H1 (cell line): ENCODE results near the gene UBAP2L. TPM values are rescaled to one million over a fixed set of nuclear protein-coding genes. Genes with fewer than 3 reads are reported as not detected.

ENCODE experiments used
- CTCF ChIA-PET: fragments of 300-600 bp; sonication (Branson Sonifier 250); formaldehyde crosslinking; loops from one replicate; lab custom pipeline; 2021; ENCODE audit not compliant: partially characterized antibody; lab: Charles Lee
- POLR2A ChIA-PET: fragments of 300-600 bp; sonication (Branson Sonifier 250); formaldehyde crosslinking; loops from one replicate; lab custom pipeline; 2021; ENCODE audit warnings: inconsistent platforms; ENCODE audit not compliant: partially characterized antibody; lab: Charles Lee
- DNase-seq, 2 experiments: peaks; one replicate each; pipeline versions ENCODE4 v3.0.0 to v3.0.0-alpha.2; 2010 to 2022; ENCODE audit warnings: low spot score in 2 of 2, low read depth in 1 of 2, mixed read lengths in 1 of 2
- FAIRE-seq: peaks from 2 replicates; lab custom pipeline; 2011; peaks lifted over from hg19 to GRCh38; lab: Jason Lieb, UNC
- H2AFZ ChIP-seq: 2 replicates; pipeline ENCODE4 v1.8.1; 2012; ENCODE audit warnings: low read length, inconsistent platforms
- H2AK5ac ChIP-seq: 2 replicates; pipeline ENCODE4 v1.6.1; 2013; ENCODE audit warnings: low read depth, low read length
- H2BK120ac ChIP-seq: replicated peaks from 2 replicates; pipeline ENCODE3; 2013; ENCODE audit warnings: low read depth, low read length, inconsistent platforms
- H2BK12ac ChIP-seq: 2 replicates; pipeline ENCODE4 v1.6.1; 2013; ENCODE audit warnings: low read depth, low read length
- H2BK15ac ChIP-seq: 2 replicates; pipeline ENCODE4 v1.6.1; 2013; ENCODE audit warnings: low read length
- H2BK20ac ChIP-seq: 2 replicates; pipeline ENCODE4 v1.6.1; 2013; ENCODE audit warnings: low read length
- H2BK5ac ChIP-seq: 2 replicates; pipeline ENCODE4 v1.6.1; 2013; ENCODE audit warnings: low read depth, low read length
- H3K14ac ChIP-seq: 2 replicates; pipeline ENCODE4 v1.6.1; 2013; ENCODE audit warnings: inconsistent platforms; ENCODE audit not compliant: insufficient read length
- H3K18ac ChIP-seq: 2 replicates; pipeline ENCODE4 v1.6.1; 2013; ENCODE audit warnings: low read length; ENCODE audit errors: extremely low read depth
- H3K23ac ChIP-seq: 2 replicates; pipeline ENCODE4 v1.6.1; 2013; ENCODE audit warnings: inconsistent platforms; ENCODE audit not compliant: insufficient read length
- H3K23me2 ChIP-seq: 2 replicates; pipeline ENCODE4 v1.6.1; 2013; ENCODE audit warnings: low read depth, low read length
- H3K27ac ChIP-seq: 2 replicates; pipeline ENCODE4 v1.6.1; 2011; ENCODE audit warnings: low read depth, low read length, inconsistent platforms
- H3K27me3 ChIP-seq, 4 experiments: replicated peaks in 1 of 4; 1 replicate in 1 of 4; 2 replicates in 3 of 4; pipeline versions ENCODE4 v1.6.1 to v1.8.1; 2011 to 2013; ENCODE audit warnings: low read length in 3 of 4, mild to moderate bottlenecking in 3 of 4, inconsistent platforms in 2 of 4, mixed read lengths in 2 of 4, moderate library complexity in 1 of 4; ENCODE audit not compliant: control insufficient read depth in 3 of 4, insufficient read depth in 3 of 4; ENCODE audit errors: extremely low read depth in 1 of 4
- H3K36me3 ChIP-seq, 4 experiments: 2 replicates each; pipeline versions ENCODE4 v1.6.1 to v1.8.1; 2011 to 2013; ENCODE audit warnings: mild to moderate bottlenecking in 4 of 4, low read length in 3 of 4, moderate library complexity in 2 of 4, control low read depth in 1 of 4, inconsistent platforms in 1 of 4; ENCODE audit not compliant: insufficient read depth in 4 of 4, control insufficient read depth in 2 of 4
- H3K4ac ChIP-seq: replicated peaks from 2 replicates; pipeline ENCODE3; 2013; ENCODE audit warnings: low read length, low read depth, mixed read lengths, inconsistent platforms; ENCODE audit not compliant: insufficient read length
- H3K4me1 ChIP-seq, 4 experiments: replicated peaks in 1 of 4; 1 replicate in 1 of 4; 2 replicates in 3 of 4; pipeline versions ENCODE4 v1.6.1 to v1.8.1; 2011 to 2013; ENCODE audit warnings: low read length in 3 of 4, inconsistent platforms in 2 of 4, mixed read lengths in 1 of 4; ENCODE audit not compliant: insufficient read depth in 4 of 4, control insufficient read depth in 3 of 4
- H3K4me2 ChIP-seq, 2 experiments: 2 replicates each; pipeline versions ENCODE4 v1.6.1 to v1.8.1; 2011 to 2013; ENCODE audit warnings: low read depth in 2 of 2, low read length in 2 of 2, control low read depth in 1 of 2, inconsistent platforms in 1 of 2, mild to moderate bottlenecking in 1 of 2; ENCODE audit not compliant: insufficient read depth in 1 of 2
- H3K4me3 ChIP-seq, 4 experiments: fragments of 200-600, 300-600 bp in 1 of 4; sonication (generic), shearing (Covaris generic), sonication (Bioruptor Twin) in 1 of 4; 2 replicates each; pipeline versions ENCODE4 v1.5.1 to v1.8.1; 2011 to 2016; ENCODE audit warnings: low read length in 4 of 4, low read depth in 3 of 4, control low read depth in 2 of 4, inconsistent platforms in 2 of 4, mild to moderate bottlenecking in 2 of 4, mixed read lengths in 1 of 4, moderate library complexity in 1 of 4; ENCODE audit not compliant: insufficient read depth in 2 of 4; ENCODE audit errors: extremely low read depth in 1 of 4
- H3K56ac ChIP-seq: replicated peaks from 2 replicates; pipeline ENCODE3; 2013; ENCODE audit warnings: low read depth, mild to moderate bottlenecking, mixed read lengths, low read length, inconsistent platforms; ENCODE audit not compliant: insufficient read length
- H3K79me1 ChIP-seq: 2 replicates; pipeline ENCODE4 v1.6.1; 2013; ENCODE audit warnings: low read depth, low read length, control low read depth
- H3K79me2 ChIP-seq, 2 experiments: 2 replicates each; pipeline versions ENCODE4 v1.6.1 to v1.8.1; 2012 to 2013; ENCODE audit warnings: low read length in 2 of 2, mild to moderate bottlenecking in 2 of 2, inconsistent platforms in 1 of 2; ENCODE audit not compliant: insufficient read depth in 2 of 2, control insufficient read depth in 1 of 2
- H3K9ac ChIP-seq, 4 experiments: replicated peaks in 1 of 4; 1 replicate in 1 of 4; 2 replicates in 3 of 4; pipeline versions ENCODE4 v1.6.1 to v1.8.1; 2011 to 2013; ENCODE audit warnings: low read depth in 3 of 4, low read length in 3 of 4, control low read depth in 2 of 4, mild to moderate bottlenecking in 2 of 4, moderate library complexity in 2 of 4, inconsistent platforms in 1 of 4; ENCODE audit errors: extremely low read depth in 1 of 4
- H3K9me3 ChIP-seq, 2 experiments: 2 replicates each; pipeline versions ENCODE4 v1.6.1 to v1.8.1; 2012 to 2013; ENCODE audit warnings: mild to moderate bottlenecking in 2 of 2, moderate library complexity in 2 of 2, control low read depth in 1 of 2, inconsistent platforms in 1 of 2, low read depth in 1 of 2, low read length in 1 of 2, mixed read lengths in 1 of 2; ENCODE audit not compliant: insufficient read depth in 2 of 2
- H4K20me1 ChIP-seq, 2 experiments: replicated peaks in 1 of 2; 2 replicates each; pipeline versions ENCODE3 to v1.8.1; 2011 to 2013; ENCODE audit warnings: inconsistent platforms in 2 of 2, low read length in 2 of 2, mild to moderate bottlenecking in 1 of 2; ENCODE audit not compliant: insufficient read depth in 2 of 2, control insufficient read depth in 1 of 2
- H4K5ac ChIP-seq: 2 replicates; pipeline ENCODE4 v1.6.1; 2013; ENCODE audit warnings: low read length, low read depth, mixed read lengths, inconsistent platforms; ENCODE audit not compliant: insufficient read length
- H4K8ac ChIP-seq: 2 replicates; pipeline ENCODE4 v1.8.0; 2013; ENCODE audit warnings: mild to moderate bottlenecking, moderate library complexity, low read length, inconsistent platforms; ENCODE audit not compliant: insufficient read depth; ENCODE audit errors: extremely low read depth
- H4K91ac ChIP-seq: replicated peaks from 2 replicates; pipeline ENCODE3; 2013; ENCODE audit warnings: low read length, mixed read lengths, inconsistent platforms; ENCODE audit not compliant: insufficient read length
- ASH2L ChIP-seq: fragments of 200-600, 300-600 bp; sonication (generic); IDR thresholded peaks from one replicate; pipeline ENCODE4 v1.7.1; 2017; ENCODE audit warnings: low read length
- CHD1 ChIP-seq: IDR thresholded peaks from 2 replicates; pipeline ENCODE4 v1.6.1; 2012; ENCODE audit warnings: low read depth, low read length, improper control_type of control experiment
- CHD2 ChIP-seq: IDR thresholded peaks from 2 replicates; pipeline ENCODE4 v1.6.1; 2012; ENCODE audit warnings: low read length, improper control_type of control experiment
- CREB1 ChIP-seq: IDR thresholded peaks from 2 replicates; pipeline ENCODE4 v1.6.1; 2012; ENCODE audit warnings: inconsistent platforms
- E2F6 ChIP-seq: IDR thresholded peaks from 2 replicates; pipeline ENCODE4 v1.6.1; 2012; ENCODE audit warnings: inconsistent platforms
- HDAC2 ChIP-seq, 2 experiments: fragments of 300-600 bp in 1 of 2; sonication (generic) in 1 of 2; IDR thresholded peaks; 2 replicates each; pipeline ENCODE4 v1.6.1; 2011 to 2012; ENCODE audit warnings: low read depth in 2 of 2, low read length in 2 of 2, mild to moderate bottlenecking in 2 of 2, moderate library complexity in 2 of 2, borderline replicate concordance in 1 of 2, inconsistent platforms in 1 of 2
- JUN ChIP-seq: IDR thresholded peaks from 2 replicates; pipeline ENCODE4 v1.6.1; 2011; ENCODE audit warnings: low read depth, mild to moderate bottlenecking, improper control_type of control experiment, low read length
- MAFK ChIP-seq: IDR thresholded peaks from 2 replicates; pipeline ENCODE4 v1.6.1; 2012; ENCODE audit warnings: low read depth, mild to moderate bottlenecking, improper control_type of control experiment, low read length
- RBBP5 ChIP-seq: IDR thresholded peaks from 2 replicates; pipeline ENCODE4 v1.7.1; 2012; ENCODE audit warnings: low read depth, mild to moderate bottlenecking, inconsistent platforms, low read length, moderate library complexity, borderline replicate concordance
- RNF2 ChIP-seq: fragments of 200-900, 300-1000 bp; sonication (generic); IDR thresholded peaks from 2 replicates; pipeline ENCODE4 v1.7.1; 2016; ENCODE audit warnings: borderline replicate concordance, low read depth, mild to moderate bottlenecking, antibody characterized with exemption, low read length; ENCODE audit not compliant: poor library complexity, severe bottlenecking; ENCODE audit errors: missing control alignments
- SP2 ChIP-seq: IDR thresholded peaks from 2 replicates; pipeline ENCODE4 v1.6.1; 2012; ENCODE audit warnings: mild to moderate bottlenecking, low read length, inconsistent platforms
- TAF1 ChIP-seq: IDR thresholded peaks from 2 replicates; pipeline ENCODE4 v1.6.1; 2011; ENCODE audit warnings: mild to moderate bottlenecking, low read depth, low read length
- USF2 ChIP-seq: IDR thresholded peaks from 2 replicates; pipeline ENCODE4 v1.6.1; 2011; ENCODE audit warnings: low read length, improper control_type of control experiment
- WGBS, 2 experiments: shearing (Covaris generic) in 1 of 2; methylation state at CpG; one replicate each; pipeline versions ENCODE4 v1.1.6 to v1.1.7; 2013 to 2015; ENCODE audit warnings: low lambda C conversion rate in 2 of 2, mixed read lengths in 2 of 2, inconsistent platforms in 1 of 2, low coverage in 1 of 2, missing lambda C conversion rate in 1 of 2; ENCODE audit not compliant: insufficient replicate concordance in 2 of 2, insufficient coverage in 1 of 2, insufficient read length in 1 of 2; ENCODE audit errors: extremely low coverage in 1 of 2, missing lambda C conversion rate in 1 of 2; 5-methylcytosine and 5-hydroxymethylcytosine counted together
- polyA plus RNA-seq, 7 experiments: library from polyadenylated mRNA; depleted of rRNA in 3 of 7; stranded (reverse) in 5 of 7; unstranded in 2 of 7; fragments of >200 nt in 5 of 7; fragments of 200-250 nt in 2 of 7; gene quantifications; 1 replicate in 5 of 7; 2 replicates in 1 of 7; 4 replicates in 1 of 7; pipeline versions ENCODE4 v1.2.1 to v1.2.3, GENCODE V29; 2011 to 2013; ENCODE audit warnings: missing spikeins in 2 of 7, mixed read lengths in 2 of 7
- total RNA-seq: library from RNA; stranded (reverse); fragmentation: NEBNext Ultra II Directional; extraction: Animal tissue kit (Norgen Biotek cat#: 25700); gene quantifications from 2 replicates; pipeline ENCODE4 v1.2.1, GENCODE V29; 2021

UBAP2L gene
- total and polyA plus RNA-seq, 2 of the 8 experiments (the other 6 are each of a cell fraction or from before 2014, with no cell fraction given): 254 to 349 TPM

GRCh38 chr1:154236855-154237254, 16.1 kb downstream of the UBAP2L start:
- Histone ChIP-seq H2BK5ac (no peak overlapping the region), H3K9ac (no peak overlapping the region), H4K91ac (no peak overlapping the region), H4K8ac (no peak overlapping the region), H3K23me2 (no peaks in the 10 kb centered on the region), H4K5ac (no peak overlapping the region), H3K27me3 (no peaks in the 10 kb centered on the region), H2BK15ac (no peak overlapping the region), H2BK20ac (no peak overlapping the region), H3K4me1 (no peaks in the 10 kb centered on the region), H2BK120ac (no peak overlapping the region), H3K56ac (no peak overlapping the region), H3K14ac (no peak overlapping the region), H3K9me3 (no peaks in the 10 kb centered on the region), H3K23ac (no peak overlapping the region), H2BK12ac (no peak overlapping the region), H3K4me3 (no peak overlapping the region), H4K20me1 (peaks cover 8 to 9% of the 10 kb centered on the region in 2 experiments), H3K79me2 (peaks cover 4 to 70% of the 10 kb centered on the region in 2 experiments; a peak in 3 of 4 replicates), H3K27ac (no peak overlapping the region), H3K79me1 (no peaks in the 10 kb centered on the region), H3K36me3 (peaks cover 30 to 84% (median 70%) of the 10 kb centered on the region in 4 experiments), H2AK5ac (no peak overlapping the region), H3K4ac (no peak overlapping the region), H3K4me2 (no peak overlapping the region), H2AFZ (no peak overlapping the region), H3K18ac (no peak overlapping the region)
- ChIA-PET POLR2A (interaction anchor here (3.2 kb wide), 1 partner anchor 27 kb away, joined by 8 read pairs; no protein-coding TSS in a partner anchor), CTCF (no interaction called here)
- DNase-seq (no peak), FAIRE-seq (no peak)
- WGBS, 2 experiments: 90% methylated on average over 4 of the region's 4 CpGs; no CpG with 5 or more reads in 1 of the 2 experiments
- no peak for TF ChIP-seq HDAC2 (IDR thresholded peaks at IDR 0.05; ENCODE audit: borderline replicate concordance in 1 of 2, low read depth in 2 of 2, low read length in 2 of 2)
- TF ChIP-seq E2F6: no peak
- no peak for TF ChIP-seq ASH2L
- TF ChIP-seq CREB1: no peak
- TF ChIP-seq RBBP5: no peak
- no peak for TF ChIP-seq CHD1
- no peak for TF ChIP-seq MAFK
- TF ChIP-seq TAF1: no peak
- TF ChIP-seq JUN: no peak
- no peak for TF ChIP-seq SP2
- TF ChIP-seq USF2: no peak
- TF ChIP-seq RNF2: no peak
- TF ChIP-seq CHD2: no peak
